Measurements from ENCODE around the gene DMAC2L. TPM values are rescaled to one million over a fixed set of nuclear protein-coding genes. Genes with fewer than 3 reads are reported as not detected.
"Not testable (repeated sequence)": the region's sequence is repeated elsewhere in the genome, so short reads cannot be mapped to it uniquely, and the experiment has no call there.

DMAC2L gene
- total RNA-seq, 2 experiments from 2014 or later, result 10.8 to 13.4 TPM

GRCh38 chr14:50312734-50313054, 570 bp downstream of the DMAC2L start:
- Mint-ChIP-seq H3K36me3 (ENCODE audit: low read depth) (peaks cover 21% of the 10 kb centered on the region), H3K9me3 (no peaks in the 10 kb centered on the region), H3K4me3 (peak overlapping the region; percentile 97), H3K27me3 (no peaks in the 10 kb centered on the region), H3K27ac (peak overlapping the region; percentile 98), H3K4me1 (ENCODE audit: low read depth) (peaks cover 59% of the 10 kb centered on the region)
- Histone ChIP-seq H3K9me3 (ENCODE audit: control insufficient read depth in 1 of 2, insufficient read depth in 1 of 2, low read length in 2 of 2) (no peaks in the 10 kb centered on the region), H3K27me3 (ENCODE audit: control insufficient read depth in 1 of 2, insufficient read depth in 2 of 2, low read length in 2 of 2) (no peaks in the 10 kb centered on the region), H3K36me3 (ENCODE audit: insufficient read depth, low read length) (peaks cover 3% of the 10 kb centered on the region), H3K4me3 (ENCODE audit: low read length) (peak overlapping the region; percentile 90), H3K4me1 (ENCODE audit: insufficient read depth, low read length) (peaks cover 23% of the 10 kb centered on the region), H3K27ac (ENCODE audit: low read depth in 1 of 2, low read length in 2 of 2) (peak overlapping the region; percentile 85 to 90)
- POLR2A ChIA-PET, result interaction anchor here (0.7 to 2.6 kb wide), 13 partner anchors 8 to 726 kb away, joined by 3 to 18 read pairs (median 5); partner anchors contain the start of genes CDKL1, MGAT2, RPL36AL and RPS29
- CTCF ChIA-PET, result interaction anchor here (1.3 to 4.1 kb wide), 3 partner anchors 9 to 80 kb away, joined by 3 to 43 read pairs (median 5); no protein-coding TSS in a partner anchor
- peak; percentile 61 for ATAC-seq (ENCODE audit: poor library complexity)
- DNase-seq, result peak in 3 of 14 experiments; percentile 62 to 86 (median 70)
- no peak for TF ChIP-seq CTCF (IDR thresholded peaks at IDR 0.05)
- intact Hi-C loops (cut with DNase I, micrococcal nuclease), result loop anchor here (1.0 to 10.0 kb wide), 10 partner anchors 9 to 1340 kb away; partner anchors contain the start of genes FRMD6 (in 1 of the 2), MAP4K5 (in 1 of the 2), MGAT2 (in 1 of the 2) and POLE2 (in 1 of the 2)

DNA sequence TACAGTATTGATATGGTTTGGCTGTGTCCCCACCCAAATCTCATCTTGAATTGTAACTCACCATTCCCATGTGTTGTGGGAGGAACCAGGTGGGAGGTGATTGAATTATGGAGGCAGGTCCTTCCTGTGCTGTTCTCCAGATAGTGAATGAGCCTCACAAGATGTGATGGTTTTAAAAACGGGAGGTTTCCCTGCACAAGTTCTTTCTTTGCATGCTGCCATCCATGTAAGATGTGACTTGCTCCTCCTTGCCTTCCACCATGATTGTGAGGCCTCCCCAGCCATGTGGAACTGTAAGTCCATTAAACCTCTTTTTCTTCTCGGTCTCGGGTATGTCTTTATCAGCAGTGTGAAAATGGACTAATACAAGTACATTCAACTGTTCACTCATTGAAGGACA, 2.0 kb downstream of the DMAC2L start:
- H3K4me3 ChIP-seq (ENCODE audit: low read length); H3K36me3 ChIP-seq (ENCODE audit: insufficient read depth, low read length); H3K27me3 Mint-ChIP-seq; H3K27me3 ChIP-seq (ENCODE audit: control insufficient read depth in 1 of 2, insufficient read depth in 2 of 2, low read length in 2 of 2); H3K9me3 Mint-ChIP-seq; H3K27ac ChIP-seq (ENCODE audit: low read depth in 1 of 2, low read length in 2 of 2); DNase-seq; POLR2A ChIA-PET; CTCF ChIA-PET; ATAC-seq (ENCODE audit: poor library complexity); H3K9me3 ChIP-seq (ENCODE audit: control insufficient read depth in 1 of 2, insufficient read depth in 1 of 2, low read length in 2 of 2): not testable (repeated sequence)
- H3K4me1 ChIP-seq (ENCODE audit: insufficient read depth, low read length), result peaks cover 23% of the 10 kb centered on the region
- Mint-ChIP-seq H3K27ac (peak overlapping the region; percentile 98), H3K4me1 (ENCODE audit: low read depth) (peaks cover 64% of the 10 kb centered on the region), H3K4me3 (peak overlapping the region; percentile 71), H3K36me3 (ENCODE audit: low read depth) (peaks cover 21% of the 10 kb centered on the region)
- intact Hi-C loops (cut with DNase I, micrococcal nuclease), result loop anchor here (5.0 to 10.0 kb wide), 7 partner anchors 197 to 1338 kb away; partner anchors contain the start of genes FRMD6 (in 1 of the 2), MGAT2 (in 1 of the 2), POLE2 (in 1 of the 2) and RPL36AL (in 1 of the 2)

- intact Hi-C loops (cut with DNase I, micrococcal nuclease), result loop anchor here (10.0 kb wide), 3 partner anchors 453 to 733 kb away; partner anchors contain the start of gene RPS29 (in 1 of the 2)
- Histone ChIP-seq H3K27me3 (ENCODE audit: control insufficient read depth in 1 of 2, insufficient read depth in 2 of 2, low read length in 2 of 2) (no peaks in the 10 kb centered on the region), H3K4me3 (ENCODE audit: low read length) (no peak overlapping the region), H3K4me1 (ENCODE audit: insufficient read depth, low read length) (peaks cover 12% of the 10 kb centered on the region), H3K36me3 (ENCODE audit: insufficient read depth, low read length) (peaks cover 7% of the 10 kb centered on the region), H3K9me3 (ENCODE audit: control insufficient read depth in 1 of 2, insufficient read depth in 1 of 2, low read length in 2 of 2) (no peaks in the 10 kb centered on the region), H3K27ac (ENCODE audit: low read depth in 1 of 2, low read length in 2 of 2) (no peak overlapping the region)
- Mint-ChIP-seq H3K9me3 (no peaks in the 10 kb centered on the region), H3K27ac (no peak overlapping the region), H3K36me3 (ENCODE audit: low read depth) (peaks cover 23% of the 10 kb centered on the region), H3K4me1 (ENCODE audit: low read depth) (peaks cover 46% of the 10 kb centered on the region), H3K4me3 (no peak overlapping the region), H3K27me3 (no peaks in the 10 kb centered on the region)
- POLR2A ChIA-PET, result no interaction called here
- TF ChIP-seq CTCF (IDR thresholded peaks at IDR 0.05), result peak; percentile 60
- no peak for ATAC-seq (ENCODE audit: poor library complexity)
- CTCF ChIA-PET, result interaction anchor here (0.6 kb wide), 1 partner anchor 10 kb away, joined by 3 read pairs; no protein-coding TSS in a partner anchor
- peak in 2 of 14 experiments; percentile 20 to 41 for DNase-seq
Observed at GRCh38 chr14:50318031-50318626, 6.0 kb downstream of the DMAC2L start.

Data from CD4-positive, alpha-beta T cell (primary cell).